ENCODE results near the gene CSMD2. TPM values are rescaled to one million over a fixed set of nuclear protein-coding genes. Genes with fewer than 3 reads are reported as not detected.

CSMD2 gene
- total and polyA plus RNA-seq, 2 experiments from 2014 or later, result 5.3 to 16.6 TPM

DNA sequence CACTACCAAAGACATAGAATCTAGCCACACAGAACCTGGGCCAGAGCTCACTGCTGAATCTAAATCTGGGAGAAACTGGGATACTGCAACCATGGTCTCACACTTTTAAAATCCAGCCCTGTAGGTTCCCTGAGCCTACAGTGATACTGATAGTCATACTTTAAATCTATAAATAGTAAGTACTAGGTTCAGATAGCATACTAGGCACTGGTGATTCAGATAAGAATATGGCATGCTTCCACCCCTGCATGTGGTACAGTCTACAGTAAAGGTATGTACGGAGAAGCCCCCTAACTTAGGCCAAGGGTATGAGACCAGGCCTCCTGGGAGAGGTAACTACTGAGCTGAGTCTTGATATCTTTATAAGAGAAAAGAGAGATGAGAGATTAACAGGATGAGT, 494.5 kb downstream of the CSMD2 start (continued):
- no peak for TF ChIP-seq ZNF114 (CRISPR knock-in tag; IDR thresholded peaks at IDR 0.05)
- no peak for TF ChIP-seq CREB1 (CRISPR knock-in tag; IDR thresholded peaks at IDR 0.05; ENCODE audit: low read depth)
- no peak for TF ChIP-seq POLR2AphosphoS5 (IDR thresholded peaks at IDR 0.05; ENCODE audit: low read depth)
- no peak for TF ChIP-seq EZH2 (IDR thresholded peaks at IDR 0.05; ENCODE audit: low read depth, unreplicated experiment)
- TF ChIP-seq CTCF (conservative IDR thresholded peaks at IDR 0.05; ENCODE audit: low read depth in 2 of 2), result no peak

DNA sequence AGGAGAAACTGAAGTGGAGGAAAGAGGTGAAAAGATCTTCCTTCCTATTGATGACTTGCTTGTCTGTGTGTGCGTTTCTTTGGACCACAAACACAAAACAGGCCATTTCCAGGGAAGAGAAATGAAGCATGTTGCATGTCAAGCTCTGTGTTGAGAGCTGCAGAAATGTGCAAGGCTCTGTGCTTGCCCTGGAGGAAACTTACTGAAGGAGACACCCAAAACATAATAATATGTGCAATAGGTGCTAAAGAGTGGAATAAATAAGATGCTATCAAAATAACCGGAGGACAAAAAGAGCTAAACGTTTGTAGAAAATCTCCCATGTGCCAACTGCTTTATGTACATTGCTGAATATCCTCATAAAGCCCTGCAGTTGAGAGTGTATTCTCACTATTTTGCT, 496.3 kb downstream of the CSMD2 start:
- no peak overlapping the region for H3K27ac ChIP-seq (ENCODE audit: low read depth)
- no peak overlapping the region for H2AFZ ChIP-seq
- ATAC-seq (no peak), DNase-seq (ENCODE audit: low spot score) (no peak)
- H3K36me3 ChIP-seq (ENCODE audit: insufficient read depth), result 0 out of 2 replicates have a peak, but pooled peaks cover 2% of the 10 kb centered on the region
- H3K9me3 Mint-ChIP-seq, result peaks cover 41% of the 10 kb centered on the region
- H3F3A ChIP-seq (replicated peaks; ENCODE audit: low read depth), result no peaks in the 10 kb centered on the region
- no peaks in the 10 kb centered on the region for H3K27me3 ChIP-seq (ENCODE audit: insufficient read depth)
- peaks cover 2% of the 10 kb centered on the region for H3K27me3 Mint-ChIP-seq (ENCODE audit: insufficient read depth, low read depth, poor library complexity)
- peaks cover 59% of the 10 kb centered on the region for H3K36me3 Mint-ChIP-seq (ENCODE audit: low read depth)
- no peaks in the 10 kb centered on the region for H3K9me2 ChIP-seq (ENCODE audit: insufficient read depth)
- H3K79me2 ChIP-seq (replicated peaks; ENCODE audit: insufficient read depth), result no peaks in the 10 kb centered on the region
- H4K20me1 ChIP-seq (replicated peaks; ENCODE audit: insufficient read depth), result no peaks in the 10 kb centered on the region
- H3K4me3 Mint-ChIP-seq, result no peak overlapping the region
- H3K4me3 ChIP-seq, result no peak overlapping the region
- H3K4me1 ChIP-seq (ENCODE audit: insufficient read depth), result no peaks in the 10 kb centered on the region
- H3K4me1 Mint-ChIP-seq, result no peaks in the 10 kb centered on the region
- no peak overlapping the region for H3K27ac Mint-ChIP-seq
- no peak overlapping the region for H3K4me2 ChIP-seq
- TF ChIP-seq, protein P1, sequence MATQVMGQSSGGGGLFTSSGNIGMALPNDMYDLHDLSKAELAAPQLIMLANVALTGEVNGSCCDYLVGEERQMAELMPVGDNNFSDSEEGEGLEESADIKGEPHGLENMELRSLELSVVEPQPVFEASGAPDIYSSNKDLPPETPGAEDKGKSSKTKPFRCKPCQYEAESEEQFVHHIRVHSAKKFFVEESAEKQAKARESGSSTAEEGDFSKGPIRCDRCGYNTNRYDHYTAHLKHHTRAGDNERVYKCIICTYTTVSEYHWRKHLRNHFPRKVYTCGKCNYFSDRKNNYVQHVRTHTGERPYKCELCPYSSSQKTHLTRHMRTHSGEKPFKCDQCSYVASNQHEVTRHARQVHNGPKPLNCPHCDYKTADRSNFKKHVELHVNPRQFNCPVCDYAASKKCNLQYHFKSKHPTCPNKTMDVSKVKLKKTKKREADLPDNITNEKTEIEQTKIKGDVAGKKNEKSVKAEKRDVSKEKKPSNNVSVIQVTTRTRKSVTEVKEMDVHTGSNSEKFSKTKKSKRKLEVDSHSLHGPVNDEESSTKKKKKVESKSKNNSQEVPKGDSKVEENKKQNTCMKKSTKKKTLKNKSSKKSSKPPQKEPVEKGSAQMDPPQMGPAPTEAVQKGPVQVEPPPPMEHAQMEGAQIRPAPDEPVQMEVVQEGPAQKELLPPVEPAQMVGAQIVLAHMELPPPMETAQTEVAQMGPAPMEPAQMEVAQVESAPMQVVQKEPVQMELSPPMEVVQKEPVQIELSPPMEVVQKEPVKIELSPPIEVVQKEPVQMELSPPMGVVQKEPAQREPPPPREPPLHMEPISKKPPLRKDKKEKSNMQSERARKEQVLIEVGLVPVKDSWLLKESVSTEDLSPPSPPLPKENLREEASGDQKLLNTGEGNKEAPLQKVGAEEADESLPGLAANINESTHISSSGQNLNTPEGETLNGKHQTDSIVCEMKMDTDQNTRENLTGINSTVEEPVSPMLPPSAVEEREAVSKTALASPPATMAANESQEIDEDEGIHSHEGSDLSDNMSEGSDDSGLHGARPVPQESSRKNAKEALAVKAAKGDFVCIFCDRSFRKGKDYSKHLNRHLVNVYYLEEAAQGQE (IDR thresholded peaks at IDR 0.05; ENCODE audit: unreplicated experiment), result no peak
- no peak for TF ChIP-seq ZNF331 (CRISPR knock-in tag; IDR thresholded peaks at IDR 0.05; ENCODE audit: low read depth)
- no peak for TF ChIP-seq ZNF114 (CRISPR knock-in tag; IDR thresholded peaks at IDR 0.05)
- no peak for TF ChIP-seq CTCF (conservative IDR thresholded peaks at IDR 0.05; ENCODE audit: low read depth in 2 of 2)
- no peak for TF ChIP-seq EZH2 (IDR thresholded peaks at IDR 0.05; ENCODE audit: low read depth, unreplicated experiment)
- no peak for TF ChIP-seq POLR2AphosphoS5 (IDR thresholded peaks at IDR 0.05; ENCODE audit: low read depth)
- TF ChIP-seq ZNF462 (CRISPR knock-in tag; IDR thresholded peaks at IDR 0.05), result no peak
- TF ChIP-seq STAT1 (IDR thresholded peaks at IDR 0.05; ENCODE audit: unreplicated experiment), result no peak
- no peak for TF ChIP-seq JUNB (IDR thresholded peaks at IDR 0.05; ENCODE audit: unreplicated experiment)
- TF ChIP-seq CREB1 (CRISPR knock-in tag; IDR thresholded peaks at IDR 0.05; ENCODE audit: low read depth), result no peak
